GM10847 (cell line): ENCODE data around the gene DCC.

Experiments used
- POLR2A ChIP-seq: IDR thresholded peaks from 2 replicates; pipeline ENCODE4 v1.6.1; 2011; ENCODE audit not compliant: insufficient read length; ENCODE audit errors: extremely low read depth

The DCC gene

GRCh38 chr18:53219853-53220252, 879.9 kb downstream of the DCC start:
- no peak for TF ChIP-seq POLR2A

GRCh38 chr18:53224128-53224778, 884.3 kb downstream of the DCC start:
- TF ChIP-seq POLR2A, result no peak

- TF ChIP-seq POLR2A, result no peak
These were observed 885.7 kb downstream of the DCC start for GRCh38 chr18:53225567-53226325.

- no peak for TF ChIP-seq POLR2A
These were observed 894.6 kb downstream of the DCC start for GRCh38 chr18:53234610-53235009.

- no peak for TF ChIP-seq POLR2A
These were observed 901.2 kb downstream of the DCC start for GRCh38 chr18:53241161-53241560.

GRCh38 chr18:53253789-53254188, 913.8 kb downstream of the DCC start:
- TF ChIP-seq POLR2A, result no peak

- no peak for TF ChIP-seq POLR2A
These were observed 914.3 kb downstream of the DCC start for GRCh38 chr18:53254265-53254664.

GRCh38 chr18:53261241-53261640, 921.2 kb downstream of the DCC start:
- no peak for TF ChIP-seq POLR2A

GRCh38 chr18:53266850-53267249, 926.9 kb downstream of the DCC start:
- no peak for TF ChIP-seq POLR2A

GRCh38 chr18:53268455-53268854, 928.5 kb downstream of the DCC start:
- no peak for TF ChIP-seq POLR2A

GRCh38 chr18:53281406-53281805, 941.4 kb downstream of the DCC start:
- TF ChIP-seq POLR2A, result no peak

GRCh38 chr18:53283708-53284107, 943.7 kb downstream of the DCC start:
- no peak for TF ChIP-seq POLR2A

- TF ChIP-seq POLR2A, result no peak
These were observed 965.5 kb downstream of the DCC start for GRCh38 chr18:53305461-53305860.

- TF ChIP-seq POLR2A, result no peak
These were observed 979.6 kb downstream of the DCC start for GRCh38 chr18:53319628-53320027.

- TF ChIP-seq POLR2A, result no peak
These were observed 982.2 kb downstream of the DCC start for GRCh38 chr18:53322163-53322562.

- TF ChIP-seq POLR2A, result no peak
These were observed 984.4 kb downstream of the DCC start for GRCh38 chr18:53324353-53324752.
